Measurements from ENCODE around the gene MRPL55. TPM values are rescaled to one million over a fixed set of nuclear protein-coding genes. Genes with fewer than 3 reads are reported as not detected.

The MRPL55 gene
- total and polyA plus RNA-seq, 2 of the 13 experiments (the other 11 are each of a cell fraction or from before 2014, with no cell fraction given), result 58.6 to 92.9 TPM

DNA sequence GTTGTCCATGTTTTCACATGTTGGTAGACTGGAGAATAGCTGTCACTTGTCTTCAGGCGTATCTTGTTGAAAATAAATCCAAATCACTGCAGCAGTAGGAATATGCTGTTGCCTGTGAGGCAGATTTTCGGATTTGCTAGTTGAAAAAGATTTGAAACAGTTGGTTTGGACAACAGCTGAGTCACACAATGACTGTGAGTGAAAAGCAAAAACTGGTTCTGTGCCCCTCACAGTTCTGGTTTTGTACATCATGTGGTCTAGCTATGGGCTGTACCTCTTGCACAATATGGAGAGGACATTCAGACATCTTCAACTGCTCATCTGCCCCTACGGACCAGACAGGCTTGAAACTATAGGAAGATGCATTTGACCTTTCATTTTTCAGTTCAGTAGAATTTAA lies 24.8 kb downstream of the MRPL55 start (continued):
- TF ChIP-seq, protein P1, sequence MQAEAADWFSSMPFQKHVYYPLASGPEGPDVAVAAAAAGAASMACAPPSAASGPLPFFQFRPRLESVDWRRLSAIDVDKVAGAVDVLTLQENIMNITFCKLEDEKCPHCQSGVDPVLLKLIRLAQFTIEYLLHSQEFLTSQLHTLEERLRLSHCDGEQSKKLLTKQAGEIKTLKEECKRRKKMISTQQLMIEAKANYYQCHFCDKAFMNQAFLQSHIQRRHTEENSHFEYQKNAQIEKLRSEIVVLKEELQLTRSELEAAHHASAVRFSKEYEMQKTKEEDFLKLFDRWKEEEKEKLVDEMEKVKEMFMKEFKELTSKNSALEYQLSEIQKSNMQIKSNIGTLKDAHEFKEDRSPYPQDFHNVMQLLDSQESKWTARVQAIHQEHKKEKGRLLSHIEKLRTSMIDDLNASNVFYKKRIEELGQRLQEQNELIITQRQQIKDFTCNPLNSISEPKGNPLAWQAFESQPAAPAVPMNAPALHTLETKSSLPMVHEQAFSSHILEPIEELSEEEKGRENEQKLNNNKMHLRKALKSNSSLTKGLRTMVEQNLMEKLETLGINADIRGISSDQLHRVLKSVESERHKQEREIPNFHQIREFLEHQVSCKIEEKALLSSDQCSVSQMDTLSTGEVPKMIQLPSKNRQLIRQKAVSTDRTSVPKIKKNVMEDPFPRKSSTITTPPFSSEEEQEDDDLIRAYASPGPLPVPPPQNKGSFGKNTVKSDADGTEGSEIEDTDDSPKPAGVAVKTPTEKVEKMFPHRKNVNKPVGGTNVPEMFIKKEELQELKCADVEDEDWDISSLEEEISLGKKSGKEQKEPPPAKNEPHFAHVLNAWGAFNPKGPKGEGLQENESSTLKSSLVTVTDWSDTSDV (CRISPR knock-in tag; IDR thresholded peaks at IDR 0.05), result no peak
- TF ChIP-seq ZNF547 (CRISPR knock-in tag; IDR thresholded peaks at IDR 0.05), result no peak
- TF ChIP-seq HNRNPLL (IDR thresholded peaks at IDR 0.05; ENCODE audit: low read depth, low read length, poor library complexity, severe bottlenecking), result no peak
- TF ChIP-seq ZNF737 (CRISPR knock-in tag; IDR thresholded peaks at IDR 0.05; ENCODE audit: borderline replicate concordance), result no peak
- TF ChIP-seq ZNF44 (CRISPR knock-in tag; IDR thresholded peaks at IDR 0.05), result no peak
- TF ChIP-seq ZNF101 (CRISPR knock-in tag; IDR thresholded peaks at IDR 0.05; ENCODE audit: borderline replicate concordance, low read depth), result no peak
- TF ChIP-seq, protein P2, sequence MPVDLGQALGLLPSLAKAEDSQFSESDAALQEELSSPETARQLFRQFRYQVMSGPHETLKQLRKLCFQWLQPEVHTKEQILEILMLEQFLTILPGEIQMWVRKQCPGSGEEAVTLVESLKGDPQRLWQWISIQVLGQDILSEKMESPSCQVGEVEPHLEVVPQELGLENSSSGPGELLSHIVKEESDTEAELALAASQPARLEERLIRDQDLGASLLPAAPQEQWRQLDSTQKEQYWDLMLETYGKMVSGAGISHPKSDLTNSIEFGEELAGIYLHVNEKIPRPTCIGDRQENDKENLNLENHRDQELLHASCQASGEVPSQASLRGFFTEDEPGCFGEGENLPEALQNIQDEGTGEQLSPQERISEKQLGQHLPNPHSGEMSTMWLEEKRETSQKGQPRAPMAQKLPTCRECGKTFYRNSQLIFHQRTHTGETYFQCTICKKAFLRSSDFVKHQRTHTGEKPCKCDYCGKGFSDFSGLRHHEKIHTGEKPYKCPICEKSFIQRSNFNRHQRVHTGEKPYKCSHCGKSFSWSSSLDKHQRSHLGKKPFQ (CRISPR knock-in tag; IDR thresholded peaks at IDR 0.05; ENCODE audit: insufficient replicate concordance), result no peak
- TF ChIP-seq, protein P3, sequence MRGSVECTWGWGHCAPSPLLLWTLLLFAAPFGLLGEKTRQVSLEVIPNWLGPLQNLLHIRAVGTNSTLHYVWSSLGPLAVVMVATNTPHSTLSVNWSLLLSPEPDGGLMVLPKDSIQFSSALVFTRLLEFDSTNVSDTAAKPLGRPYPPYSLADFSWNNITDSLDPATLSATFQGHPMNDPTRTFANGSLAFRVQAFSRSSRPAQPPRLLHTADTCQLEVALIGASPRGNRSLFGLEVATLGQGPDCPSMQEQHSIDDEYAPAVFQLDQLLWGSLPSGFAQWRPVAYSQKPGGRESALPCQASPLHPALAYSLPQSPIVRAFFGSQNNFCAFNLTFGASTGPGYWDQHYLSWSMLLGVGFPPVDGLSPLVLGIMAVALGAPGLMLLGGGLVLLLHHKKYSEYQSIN (CRISPR knock-in tag; IDR thresholded peaks at IDR 0.05; ENCODE audit: borderline replicate concordance), result no peak
- TF ChIP-seq REPIN1 (CRISPR knock-in tag; IDR thresholded peaks at IDR 0.05; ENCODE audit: borderline replicate concordance, low read depth), result no peak
- TF ChIP-seq MIXL1 (CRISPR knock-in tag; IDR thresholded peaks at IDR 0.05), result no peak
- no peak for TF ChIP-seq ARNTL (CRISPR knock-in tag; IDR thresholded peaks at IDR 0.05)
- TF ChIP-seq, protein P4, sequence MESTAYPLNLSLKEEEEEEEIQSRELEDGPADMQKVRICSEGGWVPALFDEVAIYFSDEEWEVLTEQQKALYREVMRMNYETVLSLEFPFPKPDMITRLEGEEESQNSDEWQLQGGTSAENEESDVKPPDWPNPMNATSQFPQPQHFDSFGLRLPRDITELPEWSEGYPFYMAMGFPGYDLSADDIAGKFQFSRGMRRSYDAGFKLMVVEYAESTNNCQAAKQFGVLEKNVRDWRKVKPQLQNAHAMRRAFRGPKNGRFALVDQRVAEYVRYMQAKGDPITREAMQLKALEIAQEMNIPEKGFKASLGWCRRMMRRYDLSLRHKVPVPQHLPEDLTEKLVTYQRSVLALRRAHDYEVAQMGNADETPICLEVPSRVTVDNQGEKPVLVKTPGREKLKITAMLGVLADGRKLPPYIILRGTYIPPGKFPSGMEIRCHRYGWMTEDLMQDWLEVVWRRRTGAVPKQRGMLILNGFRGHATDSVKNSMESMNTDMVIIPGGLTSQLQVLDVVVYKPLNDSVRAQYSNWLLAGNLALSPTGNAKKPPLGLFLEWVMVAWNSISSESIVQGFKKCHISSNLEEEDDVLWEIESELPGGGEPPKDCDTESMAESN (CRISPR knock-in tag; conservative IDR thresholded peaks at IDR 0.05), result 0 out of 2 replicates have a peak, but pooled peaks have one; percentile 2
- TF ChIP-seq MTF2 (CRISPR knock-in tag; IDR thresholded peaks at IDR 0.05; ENCODE audit: borderline replicate concordance), result 0 out of 2 replicates have a peak, but pooled peaks have one; percentile 4
- TF ChIP-seq ATM (IDR thresholded peaks at IDR 0.05; ENCODE audit: borderline replicate concordance), result no peak
- TF ChIP-seq, protein P5, sequence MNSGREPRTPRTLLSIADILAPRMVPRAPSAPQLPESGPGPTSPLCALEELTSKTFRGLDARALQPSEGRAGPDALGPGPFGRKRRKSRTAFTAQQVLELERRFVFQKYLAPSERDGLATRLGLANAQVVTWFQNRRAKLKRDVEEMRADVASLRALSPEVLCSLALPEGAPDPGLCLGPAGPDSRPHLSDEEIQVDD (CRISPR knock-in tag; IDR thresholded peaks at IDR 0.05; ENCODE audit: borderline replicate concordance), result no peak
- no peak for TF ChIP-seq MXD4 (CRISPR knock-in tag; IDR thresholded peaks at IDR 0.05)
- no peak for TF ChIP-seq SOX5 (CRISPR knock-in tag; IDR thresholded peaks at IDR 0.05; ENCODE audit: borderline replicate concordance)

All from HepG2 (cell line).